ENCODE results near the gene CLIC1. TPM values are rescaled to one million over a fixed set of nuclear protein-coding genes. Genes with fewer than 3 reads are reported as not detected.
"Not testable (repeated sequence)": the region's sequence is repeated elsewhere in the genome, so short reads cannot be mapped to it uniquely, and the experiment has no call there.

The CLIC1 gene
- total RNA-seq, 1 donor from 2014 or later = 469 TPM

DNA sequence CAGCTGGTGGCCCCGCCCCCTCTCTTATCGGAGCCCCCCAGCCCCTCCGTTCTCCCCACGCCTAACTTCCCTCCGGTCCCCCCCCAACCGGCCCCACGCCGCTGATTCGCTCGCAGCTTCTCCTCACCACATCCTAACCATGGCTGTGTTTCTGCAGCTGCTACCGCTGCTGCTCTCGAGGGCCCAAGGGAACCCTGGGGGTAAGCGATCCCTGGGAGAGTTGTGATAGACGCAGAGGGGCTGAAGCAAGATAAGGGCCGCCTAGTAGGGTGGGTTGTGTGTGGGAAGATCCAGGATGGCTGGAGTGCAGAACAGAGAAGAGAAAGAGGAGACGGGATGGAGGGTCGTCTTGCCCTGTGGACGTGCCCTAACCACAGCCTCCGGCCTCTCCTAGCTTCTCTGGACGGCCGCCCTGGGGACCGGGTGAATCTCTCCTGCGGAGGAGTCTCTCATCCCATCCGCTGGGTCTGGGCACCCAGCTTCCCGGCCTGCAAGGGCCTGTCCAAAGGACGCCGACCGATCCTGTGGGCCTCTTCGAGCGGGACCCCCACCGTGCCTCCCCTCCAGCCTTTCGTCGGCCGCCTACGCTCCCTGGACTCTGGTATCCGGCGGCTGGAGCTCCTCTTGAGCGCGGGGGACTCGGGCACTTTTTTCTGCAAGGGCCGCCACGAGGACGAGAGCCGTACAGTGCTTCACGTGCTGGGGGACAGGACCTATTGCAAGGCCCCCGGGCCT lies 12.9 kb downstream of the CLIC1 start, which contains the start of gene MPIG6B:
MPIG6B (plus strand) TSS at position 129 of the 735 bp plus-strand sequence; CDS start at position 140, 11 bp downstream.
- no peak for DNase-seq (ENCODE audit: low read depth in 2 of 2)

DNA sequence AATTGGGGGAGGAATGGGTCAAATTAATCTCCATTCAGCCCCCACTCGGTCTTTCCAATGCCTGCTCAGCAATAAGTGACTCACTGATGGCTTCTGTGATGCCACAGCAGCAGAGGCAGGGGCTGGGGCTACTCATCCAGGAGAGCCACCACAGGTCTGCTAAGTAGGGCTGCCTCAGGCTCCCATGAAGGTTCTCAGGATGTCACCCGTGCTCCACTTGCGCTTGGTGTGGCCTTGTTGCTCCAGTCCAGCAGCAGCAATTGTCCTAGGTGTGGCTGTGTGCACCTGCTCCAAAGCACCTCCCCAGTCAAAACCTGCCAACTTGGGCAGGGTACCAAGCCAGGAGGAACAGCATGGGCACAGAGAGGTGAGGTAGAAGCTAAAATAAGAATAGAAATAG lies 14.2 kb downstream of the CLIC1 start:
- no peak for DNase-seq (ENCODE audit: low read depth in 2 of 2)

- no peak for DNase-seq (ENCODE audit: low read depth in 2 of 2)
Observed at GRCh38 chr6:31721351-31722020, 14.8 kb downstream of the CLIC1 start, which contains the start of gene LY6G6C. Gene LY6G6C, minus strand, starts transcription at chr6:31721746. Its CDS starts 67 bp downstream, at chr6:31721679.

DNA sequence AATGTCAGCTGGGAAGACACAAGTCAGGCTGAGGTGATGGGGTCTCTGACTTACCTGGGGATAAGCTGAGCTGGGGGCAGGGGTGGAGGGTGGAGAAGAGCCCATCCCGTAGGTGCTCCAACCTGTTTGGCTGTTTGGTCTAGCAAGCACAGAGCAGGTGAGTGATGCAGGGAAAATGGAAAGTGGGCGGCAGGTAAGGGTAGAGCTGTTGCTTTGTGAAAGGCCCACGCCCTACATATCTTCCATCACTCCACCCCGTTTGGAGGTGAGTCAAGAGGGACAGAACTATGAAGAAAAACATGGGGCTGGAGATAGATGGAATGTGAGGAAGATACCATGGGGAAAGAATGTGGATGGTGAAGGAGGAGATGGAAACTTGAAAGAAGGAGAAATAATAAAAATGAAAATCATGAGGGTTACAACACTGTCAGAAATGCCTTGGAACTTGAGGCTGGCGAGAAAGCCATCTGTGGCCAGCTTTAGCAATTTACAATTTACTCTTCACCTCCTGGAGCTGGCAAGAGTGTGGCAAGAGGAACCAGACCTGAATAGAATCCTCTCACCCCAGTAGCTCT lies 16.0 kb downstream of the CLIC1 start:
- no peak for DNase-seq (ENCODE audit: low read depth in 2 of 2)

DNA sequence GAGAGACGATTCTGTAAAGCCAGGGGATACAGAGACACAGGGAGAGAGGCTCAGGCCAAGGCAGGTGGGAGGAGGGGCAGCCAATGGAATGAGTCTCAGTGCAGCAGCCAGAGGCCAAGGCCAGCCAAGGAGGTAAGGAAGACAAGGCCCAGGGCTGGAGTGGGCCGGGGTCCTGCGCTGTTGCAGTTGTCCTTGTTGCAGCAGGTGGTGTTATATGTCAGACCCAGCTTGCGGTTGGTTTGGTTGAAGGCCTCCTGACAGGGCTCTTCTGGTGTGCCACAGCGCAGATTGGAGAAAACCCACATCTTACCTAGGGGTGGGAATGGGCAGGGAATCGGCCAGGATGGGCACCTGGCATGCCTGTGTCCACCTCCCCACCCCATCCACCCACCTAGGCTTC lies 17.3 kb downstream of the CLIC1 start:
- DNase-seq (ENCODE audit: low read depth in 2 of 2) = no peak

- DNase-seq (ENCODE audit: low read depth in 2 of 2) = no peak
Observed at GRCh38 chr6:31718265-31718664, 18.1 kb downstream of the CLIC1 start.

- no peak for DNase-seq (ENCODE audit: low read depth in 2 of 2)
Observed at GRCh38 chr6:31717499-31718222, 18.7 kb downstream of the CLIC1 start.

GRCh38 chr6:31715022-31715958 lies 21.0 kb downstream of the CLIC1 start, which contains the start of gene LY6G6D:
Gene LY6G6D, plus strand, starts transcription at chr6:31715348. Its CDS starts 8 bp downstream, at chr6:31715356.
- no peak for DNase-seq (ENCODE audit: low read depth in 2 of 2)

DNA sequence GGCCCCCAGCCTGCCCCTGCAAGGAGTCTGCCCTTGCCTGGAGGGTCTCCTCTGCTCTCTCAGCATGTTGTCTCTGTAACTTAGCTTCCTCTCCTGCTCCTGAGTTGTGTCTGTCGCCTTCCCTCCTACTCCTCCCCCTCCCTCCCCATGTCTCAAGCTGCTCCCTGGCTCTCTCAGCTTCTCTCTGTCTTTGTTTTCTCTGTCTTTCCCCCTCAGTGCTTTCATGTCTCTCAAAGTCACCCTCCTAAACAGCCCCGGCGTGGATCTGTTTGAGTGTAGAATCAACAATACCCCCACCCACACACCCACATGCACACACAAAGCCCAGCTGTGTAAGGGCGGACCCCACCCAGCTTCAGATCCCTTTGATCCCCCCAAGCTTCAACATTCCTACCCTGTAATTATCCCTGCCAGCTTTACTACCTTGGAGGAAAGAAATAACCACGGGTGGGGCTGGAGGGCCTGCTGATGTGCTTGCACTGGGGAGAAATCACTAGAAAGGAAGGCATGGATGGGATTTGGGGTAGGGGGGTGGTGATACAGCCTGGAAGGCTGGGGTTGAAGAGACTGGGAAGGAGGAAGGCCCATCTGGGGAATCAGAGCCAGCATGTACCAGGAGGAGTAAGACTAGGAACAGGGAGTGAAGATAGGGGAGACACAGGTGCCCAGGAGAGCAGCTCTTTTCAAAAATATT lies 22.2 kb downstream of the CLIC1 start:
- no peak for DNase-seq (ENCODE audit: low read depth in 2 of 2)

DNA sequence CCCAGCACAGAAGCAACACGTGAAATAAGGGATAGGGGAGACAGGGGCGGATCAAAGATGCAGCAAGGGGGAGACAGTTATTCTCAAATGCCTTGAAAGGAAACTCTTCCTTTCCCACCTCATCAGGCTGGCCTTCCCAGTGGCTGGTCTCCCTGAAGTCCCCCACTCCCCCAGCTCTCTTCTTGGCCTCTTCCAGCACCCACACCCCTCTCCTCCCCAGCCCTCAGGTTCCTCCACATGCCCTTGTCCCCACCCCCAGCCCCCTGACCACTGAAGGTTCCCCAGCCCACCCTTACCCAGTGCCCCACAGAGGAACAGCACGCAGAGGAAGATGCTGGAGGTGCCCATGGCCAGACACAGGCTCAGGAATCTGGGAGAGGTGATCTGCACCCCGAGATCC lies 22.9 kb downstream of the CLIC1 start:
- DNase-seq (ENCODE audit: low read depth in 2 of 2) = no peak

DNA sequence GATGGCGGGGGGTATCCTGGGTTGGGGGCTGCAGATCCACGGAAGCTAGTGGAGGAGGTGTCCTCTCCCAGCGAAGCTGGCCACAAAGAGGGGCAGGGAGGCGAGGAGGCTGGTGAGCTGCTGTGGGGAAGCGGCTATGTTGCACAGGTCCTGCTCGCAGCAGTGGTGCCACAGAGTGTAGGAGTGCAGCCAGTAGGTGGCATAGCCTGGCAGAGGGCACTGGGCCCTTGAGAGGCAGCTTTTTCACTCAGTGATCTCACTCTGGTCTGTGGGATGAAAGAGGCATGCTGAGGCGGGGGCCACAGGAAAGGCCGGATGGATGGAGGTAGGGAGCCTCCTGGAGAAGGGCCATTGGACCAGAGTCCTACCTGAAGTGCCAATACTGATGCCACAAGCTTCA lies 24.0 kb downstream of the CLIC1 start:
- DNase-seq (ENCODE audit: low read depth in 2 of 2) = no peak

DNA sequence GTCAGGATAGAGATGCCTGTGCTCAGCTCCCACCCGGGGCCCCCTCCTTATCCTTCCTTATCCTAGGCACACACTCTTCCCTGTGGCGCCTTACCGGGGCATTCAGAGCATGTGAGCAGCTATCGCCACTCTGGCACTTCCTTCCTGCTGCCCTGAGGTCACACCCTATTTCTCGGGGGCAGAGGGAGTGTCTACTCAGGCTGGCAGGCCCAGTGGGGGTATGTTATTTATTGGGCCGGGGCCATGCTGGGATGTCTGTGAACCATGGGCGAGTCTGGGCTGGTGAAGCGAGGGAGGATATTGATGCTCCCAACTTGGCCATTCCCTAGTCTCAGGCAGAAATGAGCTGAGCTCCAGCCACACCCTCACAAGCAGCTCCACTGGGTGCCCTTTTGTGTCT lies 25.1 kb downstream of the CLIC1 start:
- no peak for DNase-seq (ENCODE audit: low read depth in 2 of 2)

DNA sequence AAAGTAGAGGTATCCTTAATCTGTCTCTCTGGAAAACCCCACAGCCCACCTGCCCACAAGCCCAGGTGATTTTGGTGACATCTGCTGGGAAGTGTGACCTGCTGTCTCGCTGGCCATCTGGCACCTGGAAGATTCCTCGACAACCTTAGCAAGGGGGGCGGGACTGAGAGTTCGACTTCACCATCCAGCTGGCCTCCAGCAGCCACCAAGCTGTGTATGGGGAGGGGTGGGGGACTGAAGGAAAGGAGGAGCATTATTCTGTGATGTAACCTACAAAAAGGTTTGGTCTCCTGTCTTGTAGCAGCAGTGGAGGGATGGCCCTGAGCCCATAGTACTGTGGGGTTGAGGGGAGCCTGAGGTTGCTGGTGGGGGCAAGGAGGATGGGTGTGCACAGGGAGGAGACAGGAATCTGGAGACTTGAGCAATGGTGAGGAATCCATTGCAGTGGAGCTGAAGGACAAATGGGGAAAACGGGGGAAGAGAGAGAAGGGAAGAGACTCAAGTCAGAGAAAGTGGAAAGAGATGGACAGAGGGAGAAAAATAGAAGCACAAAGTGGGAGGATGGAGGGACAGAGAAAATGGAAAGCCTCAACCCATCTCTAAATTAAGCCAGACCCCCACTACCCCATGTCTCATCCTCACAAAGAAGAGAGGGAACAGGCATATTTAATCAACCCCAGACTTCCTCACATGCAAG lies 25.7 kb downstream of the CLIC1 start:
- DNase-seq (ENCODE audit: low read depth in 2 of 2) = no peak

- DNase-seq (ENCODE audit: low read depth in 2 of 2) = not testable (repeated sequence)
Observed at GRCh38 chr6:31709157-31709556, 27.2 kb downstream of the CLIC1 start.

GRCh38 chr6:31708224-31708623 lies 28.1 kb downstream of the CLIC1 start:
- DNase-seq (ENCODE audit: low read depth in 2 of 2) = no peak

- DNase-seq (ENCODE audit: low read depth in 2 of 2) = no peak
Observed at GRCh38 chr6:31707701-31708100, 28.6 kb downstream of the CLIC1 start.

- DNase-seq (ENCODE audit: low read depth in 2 of 2) = no peak
Observed at GRCh38 chr6:31706599-31706998, 29.7 kb downstream of the CLIC1 start, which contains the start of gene LY6G6F. Gene LY6G6F, plus strand, starts transcription at chr6:31706866. Its CDS starts 41 bp downstream, at chr6:31706907.

- no peak for DNase-seq (ENCODE audit: low read depth in 2 of 2)
Observed at GRCh38 chr6:31705931-31706330, 30.4 kb downstream of the CLIC1 start.

Data from lung microvascular endothelial cell (primary cell).